C1 segment of cervical spinal cord (tissue), 14 donors: ENCODE measurements around the gene CALM1.

Experiments
- DNase-seq, 14 donors: peaks; one replicate each; lab custom pipeline; 2025; lab: John Stamatoyannopoulos, UW

The CALM1 gene

GRCh38 chr14:90396341-90397339 lies at the start of gene CALM1:
Gene CALM1, plus strand, starts transcription at chr14:90397029. Its CDS starts 202 bp downstream, at chr14:90397231.
- peak; percentile 50 to 94 (median 87) for DNase-seq

GRCh38 chr14:90348270-90348669 lies 48.6 kb upstream of the CALM1 start:
- no peak for DNase-seq

- no peak for DNase-seq
Measured at GRCh38 chr14:90349739-90350138, 47.1 kb upstream of the CALM1 start.

- peak in 1 of 14 donors; percentile 8 for DNase-seq
Measured at GRCh38 chr14:90354551-90355298, 42.1 kb upstream of the CALM1 start.

- DNase-seq, result no peak
Measured at GRCh38 chr14:90355540-90356518, 41.0 kb upstream of the CALM1 start.

- DNase-seq, result no peak
Measured at GRCh38 chr14:90356925-90357324, 39.9 kb upstream of the CALM1 start.

- DNase-seq, result no peak
Measured at GRCh38 chr14:90358359-90358758, 38.5 kb upstream of the CALM1 start.

- no peak for DNase-seq
Measured at GRCh38 chr14:90361865-90362557, 34.8 kb upstream of the CALM1 start.

GRCh38 chr14:90362558-90362896 lies 34.3 kb upstream of the CALM1 start:
- no peak for DNase-seq

- peak in 3 of 14 donors; percentile 9 to 19 (median 16) for DNase-seq
Measured at GRCh38 chr14:90368946-90369721, 27.7 kb upstream of the CALM1 start.

- DNase-seq, result no peak
Measured at GRCh38 chr14:90373887-90374286, 22.9 kb upstream of the CALM1 start.

- DNase-seq, result no peak
Measured at GRCh38 chr14:90374813-90375212, 22.0 kb upstream of the CALM1 start.

- no peak for DNase-seq
Measured at GRCh38 chr14:90375934-90376333, 20.9 kb upstream of the CALM1 start.

GRCh38 chr14:90378249-90378648 lies 18.6 kb upstream of the CALM1 start:
- no peak for DNase-seq

GRCh38 chr14:90379106-90379505 lies 17.7 kb upstream of the CALM1 start:
- DNase-seq, result no peak

GRCh38 chr14:90381011-90381786 lies 15.6 kb upstream of the CALM1 start:
- peak in 10 of 14 donors; percentile 18 to 71 (median 52) for DNase-seq

GRCh38 chr14:90381999-90382451 lies 14.8 kb upstream of the CALM1 start:
- DNase-seq, result peak in 7 of 14 donors; percentile 35 to 76 (median 64)

- DNase-seq, result peak in 12 of 14 donors; percentile 74 to 92 (median 88)
Measured at GRCh38 chr14:90382491-90383125, 14.2 kb upstream of the CALM1 start.
